Globus pallidus (tissue), 1 donor: ENCODE results near the gene CYP27C1.

Source experiments
- DNase-seq: peaks from one replicate; pipeline ENCODE4 v3.0.0-alpha.2; 2015; ENCODE audit warnings: low spot score

The CYP27C1 gene

DNA sequence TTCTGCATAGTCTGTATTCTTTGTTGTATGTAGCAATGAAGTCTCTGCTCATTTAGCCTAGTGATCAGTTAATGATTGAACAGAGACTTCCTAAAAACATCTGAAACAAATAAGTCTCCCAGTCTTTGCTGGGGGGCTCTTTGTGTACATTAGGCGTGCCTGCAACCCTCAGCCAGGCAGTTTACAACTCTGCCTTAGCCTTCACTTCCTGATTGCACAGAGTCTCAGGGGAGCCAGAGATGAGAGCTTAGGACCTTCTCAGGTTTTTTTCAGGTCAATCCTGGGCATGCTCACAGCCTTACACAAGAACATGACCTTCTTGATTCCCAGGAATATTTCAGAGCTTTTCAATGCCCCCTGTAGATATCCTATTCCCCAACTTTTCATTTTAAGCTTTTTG is 69.1 kb downstream of the CYP27C1 start:
- DNase-seq = no peak

DNA sequence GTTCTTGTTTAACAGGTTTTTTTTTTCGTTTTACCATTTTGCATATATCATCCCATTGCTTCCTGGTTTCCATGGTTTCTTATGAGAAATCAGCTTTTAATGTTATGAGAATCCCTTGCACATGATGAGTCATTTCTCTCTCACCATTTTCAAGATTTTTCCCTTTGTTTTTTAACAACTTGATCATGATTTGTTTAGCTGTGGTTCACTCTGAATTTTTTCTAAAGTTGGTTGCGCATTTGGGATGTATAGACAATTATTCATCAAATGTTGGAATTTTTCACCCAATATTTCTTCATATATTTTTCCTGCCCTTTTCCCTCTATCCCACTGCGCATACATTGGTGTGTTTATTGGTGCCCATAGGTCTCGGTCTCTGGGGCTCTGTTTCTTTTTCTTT is 70.7 kb downstream of the CYP27C1 start:
- no peak for DNase-seq

DNA sequence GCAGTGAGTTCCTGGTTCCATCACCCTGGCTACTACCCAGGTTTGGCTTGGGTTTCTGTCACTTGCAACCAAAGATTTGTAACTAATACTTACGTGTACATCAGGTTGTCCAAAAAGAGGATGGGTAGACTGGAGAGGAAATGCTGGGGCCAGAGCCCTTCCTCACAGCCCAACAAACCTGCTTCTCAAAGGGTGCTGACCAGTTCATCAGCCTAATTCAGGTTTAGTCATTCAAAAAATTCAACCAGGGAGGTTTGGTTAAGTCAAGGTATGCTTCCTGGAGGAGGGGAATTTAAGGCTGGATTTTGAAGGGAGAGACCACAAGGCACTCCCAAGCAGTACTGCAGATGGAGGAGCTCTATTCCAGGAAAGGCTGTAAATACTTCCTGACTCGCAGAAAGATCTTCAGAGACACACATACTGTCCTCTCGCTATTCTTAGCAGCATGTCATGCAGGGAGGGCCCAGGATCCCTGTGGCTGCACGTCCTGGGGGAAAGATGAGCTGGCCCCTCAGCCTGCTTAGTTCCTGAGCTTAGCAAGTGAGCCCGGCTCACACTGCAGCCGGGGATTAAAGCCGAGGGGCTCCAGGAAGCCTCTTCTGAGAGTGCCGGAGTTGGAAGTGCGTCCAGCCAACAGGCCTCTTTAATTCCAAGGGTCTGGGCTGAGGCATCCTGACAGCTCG is 73.1 kb downstream of the CYP27C1 start:
- no peak for DNase-seq

DNA sequence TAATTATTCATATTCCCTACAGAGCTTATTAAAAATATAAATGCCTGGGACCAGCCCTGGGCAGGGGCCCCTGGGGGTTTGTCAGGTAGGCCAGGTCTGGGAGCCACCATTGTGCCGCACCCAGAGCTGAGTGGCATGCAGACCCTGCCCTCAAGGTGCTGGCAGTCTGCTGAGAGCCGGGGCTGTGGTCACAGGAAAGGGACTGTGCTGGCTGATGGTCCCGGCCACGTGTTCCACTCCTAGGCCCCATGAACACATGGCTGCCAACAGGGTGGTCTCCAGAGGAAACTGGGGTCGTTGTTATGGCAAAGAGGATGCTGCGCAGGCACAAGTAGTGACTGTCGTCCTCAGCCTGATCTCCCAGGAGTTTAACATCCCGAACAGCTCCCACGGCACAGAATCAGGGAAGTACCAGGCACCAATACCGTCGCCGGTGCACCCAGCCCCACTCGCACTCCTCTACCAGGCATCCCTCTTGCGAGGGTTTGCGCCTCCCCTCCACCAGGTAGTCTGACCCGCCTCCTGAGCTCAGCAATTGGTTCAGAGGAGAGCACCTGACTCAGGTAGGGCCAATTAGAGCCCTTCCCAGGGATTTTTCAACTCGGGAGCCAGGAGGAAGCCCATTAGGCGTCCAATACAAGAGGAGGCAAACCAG is 73.9 kb downstream of the CYP27C1 start:
- no peak for DNase-seq

DNA sequence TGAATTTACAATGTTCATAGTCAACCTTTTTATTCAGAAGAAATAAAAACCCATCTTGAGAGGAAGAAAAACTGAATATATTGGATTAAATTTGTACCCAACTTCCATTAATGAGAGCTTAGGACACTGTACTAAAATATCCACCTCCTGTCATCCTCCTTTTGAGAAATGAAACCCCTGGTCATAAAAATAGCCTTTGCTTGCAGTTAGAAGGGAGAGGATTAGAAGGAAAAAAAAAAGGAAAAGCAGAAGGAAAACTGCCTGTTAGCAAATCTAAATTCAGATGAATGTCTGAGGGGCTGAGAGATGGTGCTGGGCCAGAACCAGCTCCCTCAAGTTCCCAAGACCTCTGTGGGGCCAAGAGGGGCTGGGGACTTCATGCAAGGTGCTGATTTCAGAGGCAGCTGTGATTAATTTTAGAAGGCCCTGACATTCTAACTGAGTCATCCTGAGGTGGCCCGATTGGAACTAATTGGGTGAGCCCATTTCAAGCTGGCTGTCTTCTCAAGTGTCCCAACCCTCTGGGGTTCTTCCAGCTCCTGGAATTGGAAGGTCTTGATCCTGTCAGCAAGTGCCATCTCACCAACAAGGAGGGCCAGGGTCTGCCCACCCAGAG is 74.7 kb downstream of the CYP27C1 start:
- peak; percentile 57 for DNase-seq

DNA sequence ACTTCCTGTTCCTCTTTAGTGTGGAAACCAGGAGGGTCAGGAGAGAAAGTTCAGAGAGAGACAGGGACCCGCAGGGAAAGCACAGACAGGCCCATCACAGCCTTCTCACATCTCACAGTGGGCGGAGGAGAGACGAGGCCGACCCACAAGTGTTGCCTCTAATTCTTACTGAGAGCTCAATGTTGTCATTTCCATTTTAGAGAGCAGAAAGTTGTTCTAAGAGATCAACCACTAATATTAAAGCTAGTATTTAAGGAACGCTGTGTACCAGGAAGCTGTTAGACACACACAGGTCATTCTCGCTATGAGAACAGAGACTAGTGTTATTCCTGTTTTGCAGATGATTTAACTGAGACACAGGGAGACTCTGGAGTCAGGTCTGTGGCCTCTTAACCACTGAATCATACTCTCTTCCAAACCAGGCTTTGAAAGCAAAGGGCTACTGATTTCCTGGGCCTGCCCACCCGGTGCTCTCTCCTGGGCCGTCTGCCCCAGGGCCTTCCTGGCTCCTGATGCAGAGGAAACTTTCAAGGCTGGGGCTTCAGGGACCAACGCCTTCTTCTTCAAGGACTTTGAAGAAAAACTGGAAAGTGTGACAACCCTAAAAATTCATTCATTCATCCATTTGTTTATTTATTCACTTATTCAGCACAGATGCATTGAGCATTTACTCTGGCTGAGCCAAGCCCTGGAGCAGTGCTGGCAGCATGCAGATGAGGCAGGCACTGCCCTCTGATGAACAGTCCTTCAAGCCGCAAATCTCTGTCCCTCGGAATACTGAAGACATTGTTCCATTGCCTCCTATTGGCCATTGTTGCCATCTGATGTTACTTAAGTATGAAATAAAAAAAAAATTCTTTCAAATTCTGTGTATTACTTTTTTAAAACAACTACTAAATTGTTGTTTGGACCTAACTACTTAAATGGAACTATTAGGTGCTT is 76.0 kb downstream of the CYP27C1 start:
- peak; percentile 96 for DNase-seq

DNA sequence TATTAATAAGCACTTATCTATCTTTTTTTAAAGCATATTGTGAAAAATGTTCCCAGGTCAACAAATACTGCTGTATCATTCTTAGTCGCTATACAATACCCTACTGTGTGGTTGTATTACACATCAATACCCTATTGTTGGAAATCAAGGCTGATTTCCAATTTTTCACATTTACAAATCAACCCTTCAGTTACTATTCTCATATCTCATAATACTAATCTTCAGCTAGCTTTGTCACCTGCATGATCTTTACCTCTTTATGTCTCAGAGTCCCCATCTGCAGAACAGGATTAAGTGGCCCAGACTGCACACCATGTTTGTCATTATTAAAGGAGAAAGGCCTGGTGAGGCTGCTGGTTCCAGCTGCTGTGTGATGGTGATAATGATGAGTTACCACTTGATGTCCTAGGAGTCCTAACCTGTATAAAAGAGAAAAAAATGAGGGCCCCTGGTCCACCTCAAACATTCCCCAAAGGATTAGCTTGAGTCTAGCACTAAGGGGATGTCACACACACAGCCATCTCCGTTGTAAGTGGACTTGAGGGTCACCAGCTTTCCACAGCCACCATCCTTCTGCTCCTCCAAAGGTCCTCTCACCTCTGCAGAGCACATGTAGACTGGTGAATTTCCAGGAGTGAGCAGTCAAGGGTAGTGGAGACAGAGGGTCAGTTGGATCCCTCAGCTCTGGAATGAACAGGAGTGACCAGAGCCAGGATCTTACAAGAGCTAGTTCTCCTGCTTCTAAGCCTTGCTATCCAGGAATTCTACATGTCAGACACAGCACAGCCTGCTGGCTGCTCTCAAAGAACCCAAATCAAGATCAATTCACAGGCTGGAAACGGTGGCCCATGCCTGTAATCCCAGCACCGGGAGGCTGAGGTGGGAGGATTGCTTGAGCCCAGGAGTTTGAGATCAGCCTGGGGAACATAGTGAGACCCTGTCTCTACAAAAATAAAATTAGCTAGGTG is 77.2 kb downstream of the CYP27C1 start:
- peak; percentile 84 for DNase-seq

DNA sequence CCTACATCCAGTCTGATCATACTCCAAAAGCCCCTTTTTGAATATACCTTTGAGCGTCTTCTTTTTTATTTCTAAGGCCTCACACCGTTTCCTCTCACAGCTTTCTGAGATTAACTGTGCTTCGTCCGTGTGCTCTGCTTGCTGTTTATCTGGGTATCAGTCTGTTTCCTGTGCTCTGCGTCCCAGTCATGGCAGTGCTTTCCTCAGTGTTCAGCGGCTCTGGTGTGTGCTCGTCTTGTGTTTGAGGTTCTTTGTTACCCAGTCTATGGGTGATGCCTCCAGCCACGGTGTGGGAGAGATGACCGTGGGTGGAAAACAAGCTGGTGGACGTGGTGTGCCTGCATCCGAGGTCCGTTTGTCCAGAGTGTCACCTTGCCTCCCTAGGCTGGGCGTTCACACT is 79.6 kb downstream of the CYP27C1 start:
- peak; percentile 65 for DNase-seq

DNA sequence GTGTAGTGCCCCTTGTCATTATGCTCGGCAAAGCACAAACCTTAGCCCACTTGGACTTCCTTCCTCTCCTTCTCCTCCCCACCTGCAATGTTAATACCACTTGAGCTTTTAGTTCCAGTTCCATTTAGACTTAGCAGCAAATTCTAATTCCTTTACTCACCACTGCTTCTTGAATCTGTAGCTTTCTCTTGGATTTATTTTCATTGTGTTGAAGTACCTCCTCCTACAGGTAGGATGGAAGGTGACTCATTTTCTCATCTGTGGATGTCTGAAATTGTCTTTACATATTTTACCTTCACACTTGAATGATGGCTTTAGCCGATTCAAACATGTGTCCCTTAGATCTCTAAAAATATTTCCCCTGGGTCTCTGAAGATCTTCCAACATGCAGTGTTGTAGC is 80.3 kb downstream of the CYP27C1 start:
- DNase-seq = no peak

DNA sequence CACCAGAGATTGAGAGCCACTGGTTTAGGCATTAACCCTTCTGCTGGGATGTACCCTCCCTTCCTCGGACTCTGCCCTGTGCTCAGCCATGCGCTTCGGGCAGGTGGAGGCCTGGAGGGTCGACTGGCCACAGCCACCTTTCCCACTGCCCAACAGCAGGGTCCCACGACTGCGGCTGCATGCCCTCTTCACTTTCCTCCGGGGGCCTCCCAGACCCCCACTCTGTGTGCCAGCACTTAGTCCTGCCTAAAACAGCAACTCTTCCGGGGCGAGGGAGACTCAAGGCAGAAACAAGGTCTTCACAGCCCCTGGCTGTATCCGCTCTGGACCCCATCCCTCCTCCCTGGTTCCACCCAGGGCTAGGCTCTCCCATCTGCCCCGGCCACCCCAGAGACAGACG is 81.8 kb downstream of the CYP27C1 start:
- no peak for DNase-seq

DNA sequence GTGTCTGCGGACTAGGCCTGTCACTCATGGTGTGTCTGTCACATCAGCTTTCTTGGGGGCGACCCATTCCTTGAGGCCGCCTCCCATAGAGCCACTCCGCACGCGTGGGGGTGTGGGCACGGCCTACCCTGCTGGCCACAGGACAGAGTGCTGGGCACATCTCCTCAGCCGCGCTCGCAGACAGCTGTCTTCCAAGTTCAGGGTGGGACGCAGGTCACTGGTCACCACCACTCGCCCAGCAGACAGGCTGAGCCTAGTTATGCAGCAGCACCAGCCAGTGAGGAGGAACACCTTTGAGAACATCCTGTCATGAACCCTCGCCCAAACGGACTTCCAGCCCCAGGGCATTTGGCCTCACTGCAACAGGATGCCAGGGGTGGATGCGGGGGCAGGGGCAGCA is 82.4 kb downstream of the CYP27C1 start:
- DNase-seq = no peak

DNA sequence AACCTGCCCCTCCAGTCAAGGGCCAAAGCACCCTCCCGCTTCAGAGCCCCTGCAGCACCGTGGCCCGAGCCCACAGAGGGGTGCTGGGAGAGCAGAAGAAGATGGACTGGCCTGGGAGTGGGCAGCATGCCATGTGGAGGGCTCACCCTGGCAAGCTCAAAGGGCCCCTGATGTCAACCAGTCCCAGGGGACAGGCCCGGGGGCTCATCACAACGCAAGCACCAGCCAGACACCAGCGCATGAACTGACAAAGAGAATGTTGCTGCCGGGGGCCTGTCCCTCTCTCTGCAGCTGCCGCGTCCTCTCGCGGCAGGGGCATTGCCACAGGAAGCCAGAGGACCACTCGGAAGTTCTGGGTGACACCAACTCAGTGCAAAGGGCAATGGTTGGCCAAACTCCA is 82.9 kb downstream of the CYP27C1 start:
- DNase-seq = no peak

DNA sequence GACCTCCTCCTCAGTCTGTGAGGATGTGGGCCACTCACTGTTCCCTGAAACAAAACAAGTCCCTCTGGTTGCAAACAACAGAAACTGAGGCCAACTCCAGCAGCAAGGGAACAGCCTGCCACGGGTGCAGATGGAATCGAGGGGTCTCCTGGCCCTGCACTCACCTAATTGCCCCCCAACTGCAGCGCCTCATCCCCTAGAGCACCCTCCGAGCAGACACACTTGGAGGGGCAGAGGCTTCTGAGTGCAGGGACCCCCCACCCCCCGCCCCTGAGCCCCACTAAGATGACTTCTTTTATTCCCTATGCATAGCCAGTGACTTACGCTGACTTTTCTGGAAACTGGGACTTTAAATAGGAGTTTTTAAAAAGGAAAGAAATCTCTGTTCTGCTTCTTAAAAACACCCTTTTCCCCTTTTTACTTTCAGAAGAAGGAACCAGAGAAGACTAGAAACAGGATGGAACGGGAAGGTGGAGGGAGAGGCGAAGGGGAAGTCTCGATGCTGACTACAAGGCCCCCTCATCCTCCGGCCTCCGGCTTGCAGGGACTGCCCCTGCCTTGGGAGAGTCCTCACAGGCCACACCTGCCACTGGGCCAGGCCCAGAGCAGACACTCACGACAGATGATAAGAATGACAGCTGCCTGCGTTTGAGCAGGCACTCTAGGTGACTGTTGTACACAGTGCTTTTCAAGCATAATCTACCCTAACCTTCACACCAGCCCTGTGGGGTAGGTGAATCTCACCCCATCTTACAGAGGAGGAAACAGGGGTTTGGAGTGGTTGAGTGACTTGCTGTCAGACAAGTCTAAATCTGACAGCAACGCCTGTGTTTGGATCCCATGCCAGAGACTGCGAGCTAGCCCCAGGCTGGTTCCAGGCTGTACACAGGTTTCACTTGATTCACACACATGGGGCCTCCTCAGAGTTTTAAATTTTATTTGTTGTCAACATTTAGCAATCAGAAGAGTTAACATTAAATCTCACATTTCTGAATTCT is 85.0 kb downstream of the CYP27C1 start:
- DNase-seq = no peak

DNA sequence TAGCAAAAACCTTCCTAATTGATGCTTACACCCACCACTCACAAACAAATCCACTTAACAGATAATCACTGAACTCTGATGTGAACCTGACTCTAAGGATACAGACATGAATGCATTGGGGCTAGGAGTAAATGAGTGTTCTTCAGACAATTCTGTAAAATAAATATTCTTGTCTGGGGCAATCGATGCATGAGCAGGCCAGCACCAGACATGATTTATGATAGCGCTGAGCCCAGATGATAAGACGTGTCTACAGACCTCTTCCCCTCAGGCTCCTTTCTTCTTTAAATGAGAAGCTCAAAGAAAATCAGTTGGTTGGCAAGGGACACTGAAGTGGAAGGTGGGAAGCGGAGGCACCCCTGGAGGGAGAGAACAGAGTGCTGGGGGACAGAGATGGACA is 85.9 kb downstream of the CYP27C1 start:
- DNase-seq = no peak
